OCI-LY7 (cell line): ENCODE results near the gene CCNG1. TPM values are rescaled to one million over a fixed set of nuclear protein-coding genes. Genes with fewer than 3 reads are reported as not detected.

ENCODE experiments used
- BruUV-seq: library from RNA; stranded (reverse); fragments of 400-500 nt; replicated peaks from 2 replicates; lab custom pipeline; 2021; lab: Mats Ljungman, UMichigan
- CTCF ChIA-PET: fragments of 300-600 bp; sonication (Branson Sonifier 250); formaldehyde crosslinking; loops from one replicate; lab custom pipeline; 2022; ENCODE audit warnings: antibody characterized with exemption; ENCODE audit not compliant: unreplicated experiment; lab: Charles Lee
- POLR2A ChIA-PET: fragments of 300-600 bp; sonication (Branson Sonifier 250); formaldehyde crosslinking; loops from one replicate; lab custom pipeline; 2022; ENCODE audit warnings: antibody characterized with exemption; lab: Charles Lee
- DNase-seq: peaks from one replicate; pipeline ENCODE4 v3.0.0-alpha.2; 2015; ENCODE audit warnings: low spot score
- H2AFZ ChIP-seq: fragments of 200-600 bp; sonication (generic), shearing (Covaris generic); 2 replicates; pipeline ENCODE4 v1.6.1; 2014; ENCODE audit warnings: mild to moderate bottlenecking, antibody characterized with exemption, low read length, moderate library complexity
- H3K27ac ChIP-seq: fragments of 200-600 bp; sonication (generic); 2 replicates; pipeline ENCODE4 v1.5.1; 2014; ENCODE audit warnings: mixed run types, low read depth, mild to moderate bottlenecking, moderate library complexity, low read length, inconsistent platforms; ENCODE audit not compliant: poor library complexity, severe bottlenecking
- H3K36me3 ChIP-seq: fragments of 200-600 bp; sonication (generic); 2 replicates; pipeline ENCODE4 v1.6.1; 2014; ENCODE audit warnings: mild to moderate bottlenecking, antibody characterized with exemption, low read length, moderate library complexity, mixed read lengths; ENCODE audit not compliant: insufficient read depth
- H3K4me1 ChIP-seq: fragments of 200-600 bp; sonication (generic); 2 replicates; pipeline ENCODE4 v1.5.1; 2014; ENCODE audit warnings: mild to moderate bottlenecking, low read length; ENCODE audit not compliant: insufficient read depth, poor library complexity, severe bottlenecking
- H3K4me2 ChIP-seq: fragments of 200-600 bp; sonication (generic); 2 replicates; pipeline ENCODE4 v1.6.1; 2014; ENCODE audit warnings: mild to moderate bottlenecking, low read length
- H3K4me3 ChIP-seq: fragments of 200-600 bp; sonication (generic); 2 replicates; pipeline ENCODE4 v1.5.1; 2014; ENCODE audit warnings: mild to moderate bottlenecking, low read depth, low read length; ENCODE audit not compliant: poor library complexity, severe bottlenecking
- H3K79me2 ChIP-seq: fragments of 200-600 bp; sonication (generic); 2 replicates; pipeline ENCODE4 v1.6.1; 2016; ENCODE audit warnings: low read depth, mild to moderate bottlenecking, low read length, moderate library complexity, mixed read lengths; ENCODE audit not compliant: insufficient read depth
- H3K9me2 ChIP-seq: fragments of 200-600 bp; sonication (generic); 2 replicates; pipeline ENCODE4 v1.6.1; 2016; ENCODE audit warnings: mild to moderate bottlenecking, low read length, mixed read lengths; ENCODE audit not compliant: insufficient read depth
- H3K9me3 ChIP-seq: fragments of 200-600 bp; sonication (generic); 2 replicates; pipeline ENCODE4 v1.6.1; 2014; ENCODE audit warnings: mild to moderate bottlenecking, mixed run types, low read length, mixed read lengths
- H4K20me1 ChIP-seq: fragments of 200-600 bp; sonication (generic); 2 replicates; pipeline ENCODE4 v1.6.1; 2014; ENCODE audit warnings: mild to moderate bottlenecking, antibody characterized with exemption, low read length, moderate library complexity, mixed read lengths; ENCODE audit not compliant: insufficient read depth
- CTCF ChIP-seq: fragments of 200-600 bp; sonication (generic); conservative IDR thresholded peaks from 2 replicates; pipeline ENCODE4 v1.5.1; 2014; ENCODE audit warnings: mild to moderate bottlenecking, antibody characterized with exemption, low read length, moderate library complexity, mixed read lengths
- EZH2phosphoT487 ChIP-seq: fragments of 200-600 bp; sonication (generic); IDR thresholded peaks from 2 replicates; pipeline ENCODE4 v1.6.1; 2018; ENCODE audit warnings: low read depth, borderline replicate concordance, mild to moderate bottlenecking, mixed run types, antibody characterized with exemption, low read length, moderate library complexity, mixed read lengths
- intact Hi-C: fragments of 100-400 bp; cut with micrococcal nuclease; formaldehyde crosslinking; loops from one replicate; pipeline ENCODE4 v1.10.0; 2022; ENCODE audit not compliant: unreplicated experiment
- total RNA-seq, 2 experiments: library from RNA; depleted of rRNA in 1 of 2; stranded (reverse); fragments of >200 nt in 1 of 2; shearing (Covaris generic) in 1 of 2; gene quantifications; 2 replicates each; pipeline ENCODE4 v1.2.3, GENCODE V29; 2014 to 2022

The CCNG1 gene
- total RNA-seq, 2 experiments from 2014 or later: 93.5 to 118 TPM

- H3K9me3 ChIP-seq: no peaks in the 10 kb centered on the region
- peaks cover 51% of the 10 kb centered on the region for H3K79me2 ChIP-seq
- no peak overlapping the region for H3K27ac ChIP-seq
- no peak overlapping the region for H2AFZ ChIP-seq
- H3K36me3 ChIP-seq: peaks cover 58% of the 10 kb centered on the region
- BruUV-seq: no TSS peak
- intact Hi-C loops: no loop called here
- H4K20me1 ChIP-seq: no peaks in the 10 kb centered on the region
- H3K4me3 ChIP-seq: peak overlapping the region; percentile 90
- H3K9me2 ChIP-seq: no peaks in the 10 kb centered on the region
- H3K4me2 ChIP-seq: no peak overlapping the region
- peaks cover 25% of the 10 kb centered on the region for H3K4me1 ChIP-seq
- POLR2A ChIA-PET: interaction anchor here (0.7 to 9.6 kb wide), 3 partner anchors 12 to 113 kb away, joined by 6 to 197 read pairs (median 8); partner anchors contain the start of gene CCNG1
- no peak for DNase-seq
- TF ChIP-seq EZH2phosphoT487: no peak
- CTCF ChIA-PET: no interaction called here
These were observed 19.4 kb downstream of the CCNG1 start for GRCh38 chr5:163456840-163457239.

DNA sequence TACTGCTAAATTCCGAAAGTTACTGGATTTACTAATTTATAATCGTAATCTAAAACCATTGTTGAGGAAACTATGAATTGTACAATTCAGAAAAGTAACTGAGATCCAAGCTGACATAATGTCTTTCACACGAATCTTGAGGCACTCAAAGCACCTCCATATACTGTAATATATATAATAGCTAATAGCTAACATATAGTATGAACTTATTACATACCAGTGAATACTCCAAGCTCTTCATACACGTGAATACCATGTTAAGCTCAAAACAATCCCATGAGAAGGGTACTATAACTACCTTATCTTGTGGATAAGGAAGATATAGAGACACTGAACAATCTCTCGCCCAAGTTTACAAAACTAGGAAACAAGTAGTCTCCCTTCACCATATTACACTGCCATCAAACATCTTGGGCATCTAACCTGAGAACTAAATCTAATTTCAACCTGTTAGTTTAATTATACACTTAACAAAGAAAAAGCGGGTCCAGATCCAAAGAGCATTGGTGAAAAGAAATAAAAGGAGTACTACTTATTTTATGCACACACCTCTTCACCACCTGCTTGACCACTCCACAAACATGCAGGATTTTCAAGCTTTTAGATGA, 21.5 kb downstream of the CCNG1 start:
- intact Hi-C loops: no loop called here
- peak overlapping the region; percentile 56; the same call in 1 of the 2 replicates for H2AFZ ChIP-seq
- H3K9me2 ChIP-seq: no peaks in the 10 kb centered on the region
- no peaks in the 10 kb centered on the region for H3K9me3 ChIP-seq
- peak; percentile 19 for DNase-seq
- peaks cover 71% of the 10 kb centered on the region for H3K79me2 ChIP-seq
- TF ChIP-seq EZH2phosphoT487 (no peak), CTCF (no peak)
- H3K4me1 ChIP-seq: peaks cover 43% of the 10 kb centered on the region
- ChIA-PET POLR2A (interaction anchor here (0.6 to 9.6 kb wide), 17 partner anchors 8 to 123 kb away, joined by 3 to 197 read pairs (median 4); partner anchors contain the start of genes CCNG1 and MAT2B), CTCF (interaction anchor here (1.0 to 1.1 kb wide), 3 partner anchors 17 to 47 kb away, joined by 3 to 5 read pairs (median 5); partner anchors contain the start of gene MAT2B)
- BruUV-seq: no TSS peak
- H3K4me2 ChIP-seq: peak overlapping the region; percentile 77
- H3K4me3 ChIP-seq: peak overlapping the region; percentile 90
- peak overlapping the region; percentile 92 for H3K27ac ChIP-seq
- H4K20me1 ChIP-seq: no peaks in the 10 kb centered on the region
- peaks cover 56% of the 10 kb centered on the region for H3K36me3 ChIP-seq

DNA sequence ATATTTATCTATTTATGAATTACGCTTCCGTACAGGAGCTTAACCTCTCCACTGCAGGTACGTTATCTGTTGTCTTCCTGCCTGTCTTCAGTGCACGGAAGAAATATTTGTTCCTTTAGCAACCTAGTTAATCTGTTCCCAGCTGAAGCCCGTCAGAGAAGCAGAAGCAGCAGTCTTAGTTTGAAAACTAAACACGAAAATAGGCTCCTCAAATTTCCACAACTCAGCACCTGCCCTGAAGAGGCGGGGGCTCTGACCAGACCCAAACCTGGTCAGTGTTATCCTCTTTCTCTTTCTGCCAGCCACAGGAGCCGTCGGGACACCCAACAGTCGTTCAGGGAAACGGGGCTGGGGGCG, 22.0 kb downstream of the CCNG1 start:
- no peaks in the 10 kb centered on the region for H4K20me1 ChIP-seq
- TF ChIP-seq EZH2phosphoT487: no peak
- TF ChIP-seq CTCF: no peak
- peak overlapping the region; percentile 92 for H3K27ac ChIP-seq
- H3K36me3 ChIP-seq: peaks cover 58% of the 10 kb centered on the region
- H2AFZ ChIP-seq: peak overlapping the region; percentile 56; the same call in 1 of the 2 replicates
- ChIA-PET POLR2A (interaction anchor here (1.0 to 9.6 kb wide), 11 partner anchors 8 to 49 kb away, joined by 3 to 197 read pairs (median 6); partner anchors contain the start of genes CCNG1 and MAT2B), CTCF (interaction anchor here (1.0 to 1.1 kb wide), 2 partner anchors 17 to 46 kb away, joined by 3 to 5 read pairs; partner anchors contain the start of gene MAT2B)
- no peaks in the 10 kb centered on the region for H3K9me3 ChIP-seq
- peaks cover 77% of the 10 kb centered on the region for H3K79me2 ChIP-seq
- intact Hi-C loops: no loop called here
- peak overlapping the region; percentile 90 for H3K4me3 ChIP-seq
- peak overlapping the region; percentile 77 for H3K4me2 ChIP-seq
- H3K4me1 ChIP-seq: peaks cover 43% of the 10 kb centered on the region
- no peaks in the 10 kb centered on the region for H3K9me2 ChIP-seq
- TSS peak; percentile 77 for BruUV-seq
- DNase-seq: no peak
